K562 (cell line): Measurements from ENCODE around the gene PARD3B. TPM values are rescaled to one million over a fixed set of nuclear protein-coding genes. Genes with fewer than 3 reads are reported as not detected.

Experiments
- ATAC-seq: fragments of 200-7000 bp; cut with Tn5 transposase; 3 replicates; pipeline ENCODE4 v1.9.1; 2020; ENCODE audit warnings: moderate library complexity
- BruUV-seq: library from RNA; stranded (reverse); fragments of 400-500 nt; replicated peaks from 2 replicates; lab custom pipeline; 2021; lab: Mats Ljungman, UMichigan
- CTCF ChIA-PET: fragments of 300-600 bp; formaldehyde crosslinking; extraction: SDS; loops from one replicate; lab custom pipeline; 2021; ENCODE audit warnings: low intra/inter-chr PET ratio; lab: Yijun Ruan, JAX
- POLR2A ChIA-PET: fragments of 300-600, 350-650 bp; sonication (Branson Sonifier 250); formaldehyde crosslinking; extraction: SDS; loops from one replicate; lab custom pipeline; 2021; ENCODE audit warnings: antibody characterized with exemption, inconsistent platforms; lab: Yijun Ruan, JAX
- DNase-seq, 4 experiments: peaks; one replicate each; pipeline versions ENCODE4 v3.0.0 to v3.0.0-alpha.2; 2011 to 2018; ENCODE audit warnings: low spot score in 3 of 4, mixed read lengths in 3 of 4; ENCODE audit errors: extremely low read depth in 1 of 4
- FAIRE-seq: peaks from 2 replicates; lab custom pipeline; 2011; peaks lifted over from hg19 to GRCh38; lab: Jason Lieb, UNC
- H2AFZ ChIP-seq: 2 replicates; pipeline ENCODE4 v1.6.0; 2011; ENCODE audit warnings: low read depth, low read length, control low read depth, inconsistent platforms
- H3K27ac ChIP-seq: fragments of 200-600 bp; 3 replicates; pipeline ENCODE4 v1.8.0; 2011; ENCODE audit warnings: low read depth, mild to moderate bottlenecking, control low read depth, inconsistent platforms, low read length, moderate library complexity, mixed read lengths; ENCODE audit errors: extremely low read depth
- H3K27me3 ChIP-seq, 2 experiments: fragments of 300-600 bp in 1 of 2; 2 replicates in 1 of 2; 3 replicates in 1 of 2; pipeline versions ENCODE4 v1.6.0 to v1.8.0; 2011; ENCODE audit warnings: inconsistent platforms in 2 of 2, low read length in 2 of 2, mild to moderate bottlenecking in 1 of 2, mixed read lengths in 1 of 2, moderate library complexity in 1 of 2; ENCODE audit not compliant: control insufficient read depth in 2 of 2, insufficient read depth in 2 of 2
- H3K36me3 ChIP-seq: fragments of 300-600 bp; 3 replicates; pipeline ENCODE4 v1.8.0; 2011; ENCODE audit warnings: mild to moderate bottlenecking, low read length, inconsistent platforms; ENCODE audit not compliant: control insufficient read depth, insufficient read depth
- H3K4me1 ChIP-seq, 2 experiments: fragments of 200-600 bp in 1 of 2; replicated peaks in 1 of 2; 2 replicates in 1 of 2; 3 replicates in 1 of 2; pipeline versions ENCODE4 v1.5.1 to v1.8.0; 2011; ENCODE audit warnings: inconsistent platforms in 2 of 2, low read length in 2 of 2, mild to moderate bottlenecking in 1 of 2, mixed read lengths in 1 of 2, moderate library complexity in 1 of 2; ENCODE audit not compliant: control insufficient read depth in 2 of 2, insufficient read depth in 2 of 2
- H3K4me2 ChIP-seq: 2 replicates; pipeline ENCODE4 v1.6.1; 2011; ENCODE audit warnings: low read length, control low read depth, inconsistent platforms, mixed read lengths; ENCODE audit not compliant: insufficient read depth
- H3K4me3 ChIP-seq: fragments of 200-600 bp; sonication (generic), shearing (Covaris generic); 2 replicates; pipeline ENCODE4 v1.5.1; 2016; ENCODE audit warnings: control low read depth, inconsistent platforms
- H3K79me2 ChIP-seq: fragments of 200-600 bp; 3 replicates; pipeline ENCODE4 v1.8.0; 2011; ENCODE audit warnings: low read length, inconsistent platforms; ENCODE audit not compliant: control insufficient read depth, insufficient read depth
- H3K9ac ChIP-seq, 2 experiments: 2 replicates each; pipeline versions ENCODE4 v1.6.0 to v1.6.1; 2011; ENCODE audit warnings: low read depth in 2 of 2, low read length in 2 of 2, control low read depth in 1 of 2, inconsistent platforms in 1 of 2, mild to moderate bottlenecking in 1 of 2, mixed read lengths in 1 of 2; ENCODE audit not compliant: insufficient read depth in 1 of 2
- H3K9me1 ChIP-seq: one replicate; pipeline ENCODE4 v1.6.0; 2011; ENCODE audit warnings: inconsistent platforms, mild to moderate bottlenecking, low read length, moderate library complexity; ENCODE audit not compliant: control insufficient read depth, insufficient read depth
- H3K9me3 ChIP-seq: replicated peaks from 2 replicates; pipeline ENCODE4 v1.5.1; 2011; ENCODE audit warnings: low read depth, low read length, inconsistent platforms; ENCODE audit not compliant: control insufficient read depth, insufficient read depth
- H4K20me1 ChIP-seq: replicated peaks from 2 replicates; pipeline ENCODE4 v1.6.1; 2011; ENCODE audit warnings: low read length, inconsistent platforms, mixed read lengths; ENCODE audit not compliant: control insufficient read depth, insufficient read depth
- GTF2F1 ChIP-seq: IDR thresholded peaks from 2 replicates; pipeline ENCODE4 v1.6.1; 2011; ENCODE audit warnings: low read depth, low read length, improper control_type of control experiment
- IFI16 ChIP-seq: fragments of 250-450 bp; sonication (Bioruptor Pico); IDR thresholded peaks from 2 replicates; pipeline ENCODE4 v2.1.2; 2022; ENCODE audit warnings: mild to moderate bottlenecking, inconsistent platforms
- ZMIZ1 ChIP-seq, 2 experiments: fragments of 150-350 bp in 1 of 2; IDR thresholded peaks; 2 replicates each; pipeline ENCODE4 v1.6.1; 2012 to 2016; ENCODE audit warnings: low read depth in 2 of 2, low read length in 2 of 2, mild to moderate bottlenecking in 1 of 2, moderate library complexity in 1 of 2
- WGBS: fragments of 100-300 bp; shearing (Covaris generic); methylation state at CpG from one replicate; pipeline ENCODE4 v1.1.6; 2016; ENCODE audit warnings: low coverage, mixed read lengths; ENCODE audit not compliant: insufficient coverage; ENCODE audit errors: missing lambda C conversion rate; 5-methylcytosine and 5-hydroxymethylcytosine counted together
- in situ Hi-C: fragments of 300-500 bp; cut with MboI; formaldehyde crosslinking; loops from 4 replicates; pipeline ENCODE4 v1.15.0; 2018; ENCODE audit warnings: inconsistent platforms, mixed read lengths
- intact Hi-C: fragments of 100-400 bp; cut with micrococcal nuclease; formaldehyde crosslinking; loops from 2 replicates; pipeline ENCODE4 v1.14.2; 2022
- polyA plus RNA-seq, 8 experiments: library from polyadenylated mRNA; depleted of rRNA in 4 of 8; stranded (reverse) in 5 of 8; unstranded in 3 of 8; fragments of >200 nt; fragmentation: Nextera tagmentation in 2 of 8; fragmentation: Illumina TruSeq in 1 of 8; extraction: Ambion mirVana in 2 of 8; extraction: Trizol in 1 of 8; gene quantifications; 2 replicates each; pipeline versions ENCODE4 v1.2.1 to v1.2.3, GENCODE V29; 2011 to 2014; ENCODE audit warnings: inconsistent platforms in 1 of 8, missing spikeins in 1 of 8
- total RNA-seq, 7 experiments: library from RNA; depleted of rRNA in 6 of 7; stranded (reverse); fragments of >200 nt in 6 of 7; fragmentation: Illumina TruSeq in 2 of 7; extraction: Trizol in 2 of 7; gene quantifications; 2 replicates each; pipeline versions ENCODE4 v1.2.1 to v1.2.3, GENCODE V29; 2011 to 2021; ENCODE audit warnings: low replicate concordance in 1 of 7

PARD3B gene
- total and polyA plus RNA-seq, 9 of the 15 experiments (the other 6 are each of a cell fraction or from before 2014, with no cell fraction given): 0.15 to 3.0 (median 1.1) TPM

- no peak overlapping the region for H3K4me2 ChIP-seq
- no peak for ATAC-seq
Measured at GRCh38 chr2:204842068-204842467, 296.8 kb downstream of the PARD3B start.

More at GRCh38 chr2:204842068-204842467, 296.8 kb downstream of the PARD3B start:
- BruUV-seq: no TSS peak
- no peak for DNase-seq
- Histone ChIP-seq H3K9me3 (no peaks in the 10 kb centered on the region), H3K9ac (no peak overlapping the region), H3K9me1 (no peaks in the 10 kb centered on the region), H3K27me3 (no peaks in the 10 kb centered on the region), H4K20me1 (no peaks in the 10 kb centered on the region)
- no peak for TF ChIP-seq IFI16 (CRISPR knock-in tag)
- no peak for TF ChIP-seq ZMIZ1 (IDR thresholded peaks at IDR 0.05; ENCODE audit: low read depth in 2 of 2, low read length in 2 of 2)
- no peak for TF ChIP-seq GTF2F1
- TF ChIP-seq, all 486 proteins: peak for 0
- in situ Hi-C loops: no loop called here
- H2AFZ ChIP-seq: no peak overlapping the region
- ChIA-PET CTCF (no interaction called here), POLR2A (no interaction called here)
- intact Hi-C loops: no loop called here
- H3K4me1 ChIP-seq: no peaks in the 10 kb centered on the region
- no peaks in the 10 kb centered on the region for H3K79me2 ChIP-seq
- H3K36me3 ChIP-seq: no peaks in the 10 kb centered on the region
- no peak overlapping the region for H3K27ac ChIP-seq
- H3K4me3 ChIP-seq: no peak overlapping the region
- WGBS: 11% methylated on average over 1 of the region's 1 CpG
- no peak for FAIRE-seq
